ENCODE measurements around the gene ARL4D. TPM values are rescaled to one million over a fixed set of nuclear protein-coding genes. Genes with fewer than 3 reads are reported as not detected.
A peak's percentile ranks its signal among the peaks of the same experiment; 100 is the strongest.
"Not testable (repeated sequence)": the region's sequence is repeated elsewhere in the genome, so short reads cannot be mapped to it uniquely, and the experiment has no call there.

ARL4D gene
- total and polyA plus RNA-seq, 9 donors = 10.4 to 16.1 (median 14.3) TPM

- H3K27me3 ChIP-seq (ENCODE audit: control insufficient read depth, insufficient read depth, low read length) = no peaks in the 10 kb centered on the region
- no peaks in the 10 kb centered on the region for H3K36me3 ChIP-seq (ENCODE audit: control insufficient read depth, insufficient read depth, low read length)
- H3K4me3 ChIP-seq (ENCODE audit: low read length) = no peak overlapping the region
- H3K9me3 ChIP-seq (replicated peaks; ENCODE audit: control insufficient read depth, low read depth, low read length) = no peaks in the 10 kb centered on the region
- WGBS (ENCODE audit: insufficient coverage) = 31% methylated on average over 3 of the region's 4 CpGs
- peak; percentile 88 for DNase-seq
- H3K4me1 ChIP-seq (ENCODE audit: control insufficient read depth, insufficient read depth, low read length) = peaks cover 23% of the 10 kb centered on the region
- peak overlapping the region; percentile 57 for H3K27ac ChIP-seq (ENCODE audit: low read length)
These were observed 41.8 kb upstream of the ARL4D start for GRCh38 chr17:43356999-43357398.

- no peak for DNase-seq
- Histone ChIP-seq H3K27me3 (ENCODE audit: control insufficient read depth, insufficient read depth, low read length) (no peaks in the 10 kb centered on the region), H3K27ac (ENCODE audit: low read length) (peak overlapping the region; percentile 98), H3K36me3 (ENCODE audit: control insufficient read depth, insufficient read depth, low read length) (no peaks in the 10 kb centered on the region), H3K4me1 (ENCODE audit: control insufficient read depth, insufficient read depth, low read length) (peaks cover 23% of the 10 kb centered on the region), H3K9me3 (replicated peaks; ENCODE audit: control insufficient read depth, low read depth, low read length) (no peaks in the 10 kb centered on the region), H3K4me3 (ENCODE audit: low read length) (peak overlapping the region; percentile 56)
- 60% methylated on average over 11 of the region's 17 CpGs for WGBS (ENCODE audit: insufficient coverage)
These were observed 39.2 kb upstream of the ARL4D start for GRCh38 chr17:43359469-43360110.

DNA sequence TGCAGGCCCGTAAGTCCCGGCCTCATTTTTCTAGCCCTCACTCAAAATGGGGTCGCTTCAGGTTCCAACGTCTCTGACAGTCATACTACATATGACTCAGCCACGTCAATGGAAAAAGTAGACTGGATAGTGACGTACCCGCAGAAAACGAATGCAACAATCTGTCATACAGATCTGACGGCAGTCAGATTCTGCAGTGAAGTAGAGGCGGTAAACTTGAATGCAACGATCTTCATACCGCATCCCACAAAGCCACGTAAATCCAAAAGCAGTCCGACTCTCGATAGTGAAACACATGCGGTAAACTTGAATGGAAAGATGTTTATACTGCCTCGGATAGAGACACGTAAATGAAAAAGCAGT is 38.4 kb upstream of the ARL4D start:
- WGBS (ENCODE audit: insufficient coverage) = 29% methylated on average over 8 of the region's 18 CpGs
- Histone ChIP-seq H3K27me3 (ENCODE audit: control insufficient read depth, insufficient read depth, low read length) (no peaks in the 10 kb centered on the region), H3K4me3 (ENCODE audit: low read length) (peak overlapping the region; percentile 56), H3K36me3 (ENCODE audit: control insufficient read depth, insufficient read depth, low read length) (no peaks in the 10 kb centered on the region), H3K9me3 (replicated peaks; ENCODE audit: control insufficient read depth, low read depth, low read length) (no peaks in the 10 kb centered on the region), H3K4me1 (ENCODE audit: control insufficient read depth, insufficient read depth, low read length) (peaks cover 23% of the 10 kb centered on the region), H3K27ac (ENCODE audit: low read length) (peak overlapping the region; percentile 98)
- DNase-seq = peak; percentile 93

DNA sequence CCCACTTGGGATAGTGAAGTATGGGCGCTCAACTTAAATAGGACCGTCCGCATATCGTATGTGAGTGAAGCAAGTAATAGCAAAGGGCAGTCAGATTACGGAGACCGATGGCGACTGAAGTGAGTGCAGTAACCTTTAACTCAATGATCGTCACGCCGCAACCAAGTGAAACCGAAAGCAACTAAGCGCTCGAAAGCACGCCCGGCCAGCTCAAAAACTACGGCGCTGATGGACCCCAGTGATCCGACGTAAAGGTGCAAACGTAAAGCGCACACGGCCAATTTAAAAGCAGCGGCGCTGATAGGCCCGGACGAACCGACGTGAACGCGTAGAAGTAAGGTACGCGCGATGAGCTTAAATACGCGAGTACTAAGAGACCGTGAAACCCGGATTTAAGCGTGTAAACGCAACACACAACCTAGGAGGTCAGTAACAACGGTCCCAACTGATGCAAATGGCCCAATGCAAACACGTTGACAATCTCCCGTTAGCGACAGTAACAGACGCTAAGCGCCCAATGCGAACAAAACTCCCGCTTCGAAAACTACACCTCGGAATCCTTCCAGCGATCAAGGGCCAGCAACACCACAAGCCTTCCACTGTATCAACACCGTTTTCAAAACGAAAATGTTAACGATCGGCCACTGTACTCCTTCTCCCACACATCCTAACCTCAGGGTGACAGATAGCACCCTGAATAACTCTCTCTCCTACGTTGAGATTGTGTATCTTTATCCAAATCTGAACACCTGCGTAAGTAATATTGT is 37.9 kb upstream of the ARL4D start:
- Histone ChIP-seq H3K4me3 (ENCODE audit: low read length) (peak overlapping the region; percentile 56), H3K4me1 (ENCODE audit: control insufficient read depth, insufficient read depth, low read length) (peaks cover 23% of the 10 kb centered on the region), H3K27ac (ENCODE audit: low read length) (peak overlapping the region; percentile 98), H3K27me3 (ENCODE audit: control insufficient read depth, insufficient read depth, low read length) (no peaks in the 10 kb centered on the region), H3K9me3 (replicated peaks; ENCODE audit: control insufficient read depth, low read depth, low read length) (no peaks in the 10 kb centered on the region), H3K36me3 (ENCODE audit: control insufficient read depth, insufficient read depth, low read length) (no peaks in the 10 kb centered on the region)
- 4% methylated on average over 48 of the region's 56 CpGs for WGBS (ENCODE audit: insufficient coverage)
- peak; percentile 98 for DNase-seq

DNA sequence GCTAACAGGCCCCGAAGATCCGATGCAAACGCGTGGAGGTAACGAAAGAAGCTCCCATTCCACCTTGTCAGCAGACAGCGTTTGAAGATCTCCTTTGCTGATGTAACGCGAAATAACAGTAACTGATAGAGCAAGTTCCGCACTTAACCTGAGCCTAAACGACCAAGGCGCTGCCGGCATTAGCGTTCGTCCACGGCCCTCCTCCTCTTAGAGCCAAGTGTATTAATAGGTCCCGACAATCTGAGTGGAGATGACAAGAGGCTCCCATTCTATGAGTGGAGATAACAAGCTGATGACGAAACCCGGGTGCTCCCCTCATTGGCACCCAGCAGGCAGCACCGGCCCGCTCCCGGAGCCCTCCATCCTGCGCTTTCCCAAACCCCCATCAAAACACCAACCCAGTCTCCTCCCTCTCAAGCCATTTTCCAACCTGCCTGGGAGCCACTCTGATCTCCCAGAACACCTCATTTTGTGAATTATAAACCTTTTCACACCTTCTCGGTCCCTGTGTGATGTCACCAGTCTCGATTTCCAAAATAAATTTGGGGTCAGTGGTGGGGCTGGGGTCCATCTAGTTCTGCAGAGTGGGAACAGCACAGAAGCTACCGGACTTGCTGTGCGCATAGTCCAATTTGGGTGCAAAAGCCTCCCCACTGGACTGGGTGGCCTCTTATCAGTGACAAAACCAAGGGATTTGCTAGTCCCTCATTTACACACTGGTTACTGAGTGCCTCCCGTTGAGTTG is 35.4 kb upstream of the ARL4D start:
- H3K27me3 ChIP-seq (ENCODE audit: control insufficient read depth, insufficient read depth, low read length) = no peaks in the 10 kb centered on the region
- no peaks in the 10 kb centered on the region for H3K9me3 ChIP-seq (replicated peaks; ENCODE audit: control insufficient read depth, low read depth, low read length)
- H3K4me1 ChIP-seq (ENCODE audit: control insufficient read depth, insufficient read depth, low read length) = peaks cover 28% of the 10 kb centered on the region
- DNase-seq = no peak
- 96% methylated on average over 26 of the region's 27 CpGs for WGBS (ENCODE audit: insufficient coverage)
- no peak overlapping the region for H3K4me3 ChIP-seq (ENCODE audit: low read length)
- no peaks in the 10 kb centered on the region for H3K36me3 ChIP-seq (ENCODE audit: control insufficient read depth, insufficient read depth, low read length)
- no peak overlapping the region for H3K27ac ChIP-seq (ENCODE audit: low read length)

- 100% methylated on average over 2 of the region's 10 CpGs for WGBS (ENCODE audit: insufficient coverage)
- DNase-seq = no peak
- H3K27ac ChIP-seq (ENCODE audit: low read length) = no peak overlapping the region
- H3K27me3 ChIP-seq (ENCODE audit: control insufficient read depth, insufficient read depth, low read length) = no peaks in the 10 kb centered on the region
- H3K4me3 ChIP-seq (ENCODE audit: low read length) = no peak overlapping the region
- peaks cover 31% of the 10 kb centered on the region for H3K4me1 ChIP-seq (ENCODE audit: control insufficient read depth, insufficient read depth, low read length)
- no peaks in the 10 kb centered on the region for H3K9me3 ChIP-seq (replicated peaks; ENCODE audit: control insufficient read depth, low read depth, low read length)
- H3K36me3 ChIP-seq (ENCODE audit: control insufficient read depth, insufficient read depth, low read length) = no peaks in the 10 kb centered on the region
These were observed 34.9 kb upstream of the ARL4D start for GRCh38 chr17:43363926-43364285.

DNA sequence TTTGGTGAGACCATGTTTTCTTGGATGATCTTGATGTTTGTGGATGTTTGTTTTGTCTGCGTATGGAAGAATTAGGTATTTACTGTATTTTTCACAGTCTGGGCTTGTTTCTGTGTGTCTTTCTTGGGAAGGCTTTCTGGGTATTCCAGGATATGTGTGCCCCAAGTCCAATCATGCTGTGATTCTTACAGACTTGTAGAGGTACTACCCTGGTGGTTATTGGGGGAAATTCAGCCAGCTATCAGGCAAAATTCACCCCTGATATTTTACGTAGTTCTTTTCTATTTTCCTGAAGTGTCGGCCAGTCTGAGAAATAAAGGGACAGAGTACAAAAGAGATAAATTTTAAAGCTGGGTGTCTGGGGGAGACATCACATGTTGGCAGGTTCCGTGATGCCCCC is 33.4 kb upstream of the ARL4D start:
- 92% methylated on average over 2 of the region's 4 CpGs for WGBS (ENCODE audit: insufficient coverage)
- Histone ChIP-seq H3K27me3 (ENCODE audit: control insufficient read depth, insufficient read depth, low read length) (no peaks in the 10 kb centered on the region), H3K4me3 (ENCODE audit: low read length) (no peak overlapping the region), H3K4me1 (ENCODE audit: control insufficient read depth, insufficient read depth, low read length) (peaks cover 32% of the 10 kb centered on the region), H3K27ac (ENCODE audit: low read length) (no peak overlapping the region), H3K36me3 (ENCODE audit: control insufficient read depth, insufficient read depth, low read length) (no peaks in the 10 kb centered on the region), H3K9me3 (replicated peaks; ENCODE audit: control insufficient read depth, low read depth, low read length) (no peaks in the 10 kb centered on the region)
- DNase-seq = no peak

GRCh38 chr17:43365921-43366320 is 32.9 kb upstream of the ARL4D start:
- peaks cover 32% of the 10 kb centered on the region for H3K4me1 ChIP-seq (ENCODE audit: control insufficient read depth, insufficient read depth, low read length)
- whole genome bisulfite sequencing (ENCODE audit: insufficient coverage) = 94% methylated on average over 5 of the region's 9 CpGs
- not testable (repeated sequence) for H3K9me3 ChIP-seq (replicated peaks; ENCODE audit: control insufficient read depth, low read depth, low read length); H3K4me3 ChIP-seq (ENCODE audit: low read length); H3K27me3 ChIP-seq (ENCODE audit: control insufficient read depth, insufficient read depth, low read length); DNase-seq; H3K27ac ChIP-seq (ENCODE audit: low read length); H3K36me3 ChIP-seq (ENCODE audit: control insufficient read depth, insufficient read depth, low read length)

- no peaks in the 10 kb centered on the region for H3K36me3 ChIP-seq (ENCODE audit: control insufficient read depth, insufficient read depth, low read length)
- no peak overlapping the region for H3K4me3 ChIP-seq (ENCODE audit: low read length)
- no peaks in the 10 kb centered on the region for H3K27me3 ChIP-seq (ENCODE audit: control insufficient read depth, insufficient read depth, low read length)
- H3K4me1 ChIP-seq (ENCODE audit: control insufficient read depth, insufficient read depth, low read length) = peaks cover 31% of the 10 kb centered on the region
- H3K27ac ChIP-seq (ENCODE audit: low read length) = peak overlapping the region; percentile 91
- WGBS (ENCODE audit: insufficient coverage) = 67% methylated on average over 19 of the region's 25 CpGs
- peak; percentile 35 for DNase-seq
- no peaks in the 10 kb centered on the region for H3K9me3 ChIP-seq (replicated peaks; ENCODE audit: control insufficient read depth, low read depth, low read length)
These were observed 31.7 kb upstream of the ARL4D start for GRCh38 chr17:43366891-43367736.
